HepG2 (cell line): ENCODE results near the gene TMEM233.

ENCODE experiments used
- CC2D1A ChIP-seq: sonication (generic); formaldehyde crosslinking; IDR thresholded peaks from 2 replicates; pipeline ENCODE4 v1.8.1; 2023; ENCODE audit warnings: mild to moderate bottlenecking, missing genetic modification reagents
- FOXJ3 ChIP-seq: sonication (generic); formaldehyde crosslinking; IDR thresholded peaks from 2 replicates; pipeline ENCODE4 v1.4.0; 2020; ENCODE audit warnings: missing genetic modification reagents, mild to moderate bottlenecking, borderline replicate concordance
- GABPB1 ChIP-seq: IDR thresholded peaks from 2 replicates; pipeline ENCODE4 v1.6.1; 2016; ENCODE audit warnings: mild to moderate bottlenecking, missing genetic modification reagents, moderate library complexity, missing compliant biosample characterization
- IKZF1 ChIP-seq: fragments of 450-650 bp; IDR thresholded peaks from 2 replicates; pipeline ENCODE4 v1.7.1; 2016
- PCBP2 ChIP-seq: fragments of 200-400 bp; formaldehyde crosslinking; optimal IDR thresholded peaks from 2 replicates; pipeline ENCODE3; 2018; ENCODE audit warnings: low read length, low read depth; ENCODE audit not compliant: poor library complexity, severe bottlenecking
- POLR2AphosphoS5 ChIP-seq: IDR thresholded peaks from 2 replicates; pipeline ENCODE4 v1.6.1; 2012; ENCODE audit warnings: low read depth, low read length
- ZEB1 ChIP-seq: IDR thresholded peaks from 2 replicates; pipeline ENCODE4 v1.6.1; 2012; ENCODE audit warnings: mild to moderate bottlenecking, low read depth, inconsistent platforms; ENCODE audit not compliant: insufficient replicate concordance
- ZNF101 ChIP-seq: sonication (generic); formaldehyde crosslinking; IDR thresholded peaks from 2 replicates; pipeline ENCODE4 v1.4.0; 2020; ENCODE audit warnings: mild to moderate bottlenecking, low read depth, missing genetic modification reagents, borderline replicate concordance
- ZNF253 ChIP-seq: sonication (generic); formaldehyde crosslinking; IDR thresholded peaks from 2 replicates; pipeline ENCODE4 v1.8.0; 2022; ENCODE audit warnings: mild to moderate bottlenecking, missing genetic modification reagents, borderline replicate concordance
- TF ChIP-seq, protein P1 (sequence below): sonication (generic); formaldehyde crosslinking; IDR thresholded peaks from 2 replicates; pipeline ENCODE4 v1.5.0; 2020; ENCODE audit warnings: mild to moderate bottlenecking, missing genetic modification reagents, moderate library complexity

- no peak for TF ChIP-seq ZNF253 (CRISPR knock-in tag)
- TF ChIP-seq IKZF1, result no peak
- TF ChIP-seq, protein P1, sequence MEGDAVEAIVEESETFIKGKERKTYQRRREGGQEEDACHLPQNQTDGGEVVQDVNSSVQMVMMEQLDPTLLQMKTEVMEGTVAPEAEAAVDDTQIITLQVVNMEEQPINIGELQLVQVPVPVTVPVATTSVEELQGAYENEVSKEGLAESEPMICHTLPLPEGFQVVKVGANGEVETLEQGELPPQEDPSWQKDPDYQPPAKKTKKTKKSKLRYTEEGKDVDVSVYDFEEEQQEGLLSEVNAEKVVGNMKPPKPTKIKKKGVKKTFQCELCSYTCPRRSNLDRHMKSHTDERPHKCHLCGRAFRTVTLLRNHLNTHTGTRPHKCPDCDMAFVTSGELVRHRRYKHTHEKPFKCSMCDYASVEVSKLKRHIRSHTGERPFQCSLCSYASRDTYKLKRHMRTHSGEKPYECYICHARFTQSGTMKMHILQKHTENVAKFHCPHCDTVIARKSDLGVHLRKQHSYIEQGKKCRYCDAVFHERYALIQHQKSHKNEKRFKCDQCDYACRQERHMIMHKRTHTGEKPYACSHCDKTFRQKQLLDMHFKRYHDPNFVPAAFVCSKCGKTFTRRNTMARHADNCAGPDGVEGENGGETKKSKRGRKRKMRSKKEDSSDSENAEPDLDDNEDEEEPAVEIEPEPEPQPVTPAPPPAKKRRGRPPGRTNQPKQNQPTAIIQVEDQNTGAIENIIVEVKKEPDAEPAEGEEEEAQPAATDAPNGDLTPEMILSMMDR (CRISPR knock-in tag), result no peak
- TF ChIP-seq ZEB1, result no peak
- no peak for TF ChIP-seq PCBP2
- no peak for TF ChIP-seq GABPB1 (CRISPR knock-in tag)
- no peak for TF ChIP-seq ZNF101 (CRISPR knock-in tag)
- TF ChIP-seq POLR2AphosphoS5, result no peak
- TF ChIP-seq FOXJ3 (CRISPR knock-in tag), result no peak
- TF ChIP-seq CC2D1A (CRISPR knock-in tag), result no peak
Observed at GRCh38 chr12:119621878-119622277, 28.3 kb downstream of the TMEM233 start.
